HepG2 (cell line): Measurements from ENCODE around the gene MYO1C. TPM values are rescaled to one million over a fixed set of nuclear protein-coding genes. Genes with fewer than 3 reads are reported as not detected.

Experiments
- EEA1 ChIP-seq: sonication (generic); formaldehyde crosslinking; IDR thresholded peaks from 2 replicates; pipeline ENCODE4 v1.5.1; 2020; ENCODE audit warnings: mild to moderate bottlenecking, missing genetic modification reagents, borderline replicate concordance
- FOXJ3 ChIP-seq: sonication (generic); formaldehyde crosslinking; IDR thresholded peaks from 2 replicates; pipeline ENCODE4 v1.4.0; 2020; ENCODE audit warnings: missing genetic modification reagents, mild to moderate bottlenecking, borderline replicate concordance
- GLI4 ChIP-seq: sonication (generic); formaldehyde crosslinking; IDR thresholded peaks from 2 replicates; pipeline ENCODE4 v1.5.1; 2020; ENCODE audit warnings: missing genetic modification reagents, mild to moderate bottlenecking, moderate library complexity, borderline replicate concordance
- HNRNPUL1 ChIP-seq: fragments of 200-400 bp; formaldehyde crosslinking; IDR thresholded peaks from 2 replicates; pipeline ENCODE4 v1.6.1; 2017; ENCODE audit warnings: low read depth, mild to moderate bottlenecking, low read length, moderate library complexity
- HOXA3 ChIP-seq: sonication (generic); formaldehyde crosslinking; IDR thresholded peaks from 2 replicates; pipeline ENCODE4 v1.5.0; 2020; ENCODE audit warnings: missing genetic modification reagents
- IRF2 ChIP-seq: IDR thresholded peaks from 2 replicates; pipeline ENCODE4 v1.6.1; 2018; ENCODE audit warnings: missing genetic modification reagents, missing compliant biosample characterization
- LCORL ChIP-seq, 2 experiments: fragments of 450-650 bp in 1 of 2; sonication (generic) in 1 of 2; formaldehyde crosslinking in 1 of 2; IDR thresholded peaks; 2 replicates each; pipeline versions ENCODE4 v1.5.0 to v1.6.1; 2017 to 2020; ENCODE audit warnings: antibody characterized with exemption in 1 of 2, missing genetic modification reagents in 1 of 2
- MAFG ChIP-seq: sonication (generic); formaldehyde crosslinking; IDR thresholded peaks from 2 replicates; pipeline ENCODE4 v1.5.1; 2020; ENCODE audit warnings: mild to moderate bottlenecking, missing genetic modification reagents
- MAFK ChIP-seq, 2 experiments: IDR thresholded peaks in 1 of 2; conservative IDR thresholded peaks in 1 of 2; 2 replicates each; pipeline ENCODE4 v1.6.1; 2011; ENCODE audit warnings: improper control_type of control experiment in 2 of 2, low read length in 2 of 2
- MXI1 ChIP-seq: IDR thresholded peaks from 3 replicates; pipeline ENCODE4 v1.6.1; 2012; ENCODE audit warnings: low read depth, low read length, inconsistent platforms, borderline replicate concordance
- NCOR1 ChIP-seq: fragments of 200-600 bp; sonication (generic); IDR thresholded peaks from 2 replicates; pipeline ENCODE4 v1.7.0; 2017; ENCODE audit warnings: antibody characterized with exemption, low read length, borderline replicate concordance
- NFYB ChIP-seq: sonication (generic); formaldehyde crosslinking; IDR thresholded peaks from 2 replicates; pipeline ENCODE4 v1.4.0; 2020; ENCODE audit warnings: missing genetic modification reagents
- NFYC ChIP-seq: IDR thresholded peaks from 2 replicates; pipeline ENCODE4 v1.6.1; 2016; ENCODE audit warnings: missing genetic modification reagents, missing compliant biosample characterization
- NR2C2 ChIP-seq: sonication (generic); formaldehyde crosslinking; IDR thresholded peaks from 2 replicates; pipeline ENCODE4 v1.4.0; 2020; ENCODE audit warnings: missing genetic modification reagents, mild to moderate bottlenecking, moderate library complexity, borderline replicate concordance
- NR2F6 ChIP-seq, 2 experiments: IDR thresholded peaks; 2 replicates each; pipeline ENCODE4 v1.6.1; 2016; ENCODE audit warnings: antibody characterized with exemption in 1 of 2, mild to moderate bottlenecking in 1 of 2
- PAWR ChIP-seq: sonication (generic); formaldehyde crosslinking; IDR thresholded peaks from 2 replicates; pipeline ENCODE4 v1.4.0; 2020; ENCODE audit warnings: missing genetic modification reagents, mild to moderate bottlenecking, borderline replicate concordance
- POGZ ChIP-seq: sonication (generic); formaldehyde crosslinking; IDR thresholded peaks from 2 replicates; pipeline ENCODE4 v1.4.0; 2020; ENCODE audit warnings: mild to moderate bottlenecking, missing genetic modification reagents
- RBM39 ChIP-seq: fragments of 200-400 bp; formaldehyde crosslinking; IDR thresholded peaks from one replicate; pipeline ENCODE4 v1.6.1; 2018; ENCODE audit warnings: antibody characterized with exemption, mild to moderate bottlenecking, low read depth, low read length; ENCODE audit not compliant: poor library complexity, severe bottlenecking
- RFX1 ChIP-seq: fragments of 450-650 bp; IDR thresholded peaks from 2 replicates; pipeline ENCODE4 v1.6.1; 2017
- SOX6 ChIP-seq, 2 experiments: fragments of 450-650 bp in 1 of 2; sonication (generic) in 1 of 2; formaldehyde crosslinking in 1 of 2; IDR thresholded peaks; 2 replicates each; pipeline versions ENCODE4 v1.4.0 to v1.6.1; 2017 to 2020; ENCODE audit warnings: antibody characterized with exemption in 1 of 2, mild to moderate bottlenecking in 1 of 2, missing genetic modification reagents in 1 of 2
- TEAD2 ChIP-seq: sonication (generic); formaldehyde crosslinking; IDR thresholded peaks from 2 replicates; pipeline ENCODE4 v1.9.0; 2021; ENCODE audit warnings: missing genetic modification reagents
- WIZ ChIP-seq: sonication (generic); formaldehyde crosslinking; IDR thresholded peaks from 2 replicates; pipeline ENCODE4 v1.5.1; 2020; ENCODE audit warnings: mild to moderate bottlenecking, missing genetic modification reagents
- ZBTB14 ChIP-seq: sonication (generic); formaldehyde crosslinking; IDR thresholded peaks from 2 replicates; pipeline ENCODE4 v1.4.0; 2020; ENCODE audit warnings: missing genetic modification reagents
- ZFYVE20 ChIP-seq: sonication (generic); formaldehyde crosslinking; IDR thresholded peaks from 2 replicates; pipeline ENCODE4 v1.8.0; 2023; ENCODE audit warnings: low read depth, mild to moderate bottlenecking, moderate library complexity, missing genetic modification reagents, borderline replicate concordance
- ZMAT3 ChIP-seq: sonication (generic); formaldehyde crosslinking; conservative IDR thresholded peaks from 2 replicates; pipeline ENCODE4 v1.7.0; 2021; ENCODE audit warnings: missing genetic modification reagents
- ZNF468 ChIP-seq: sonication (generic); formaldehyde crosslinking; IDR thresholded peaks from 2 replicates; pipeline ENCODE4 v1.8.0; 2022; ENCODE audit warnings: mild to moderate bottlenecking, moderate library complexity, missing genetic modification reagents
- ZNF883 ChIP-seq: sonication (generic); formaldehyde crosslinking; IDR thresholded peaks from 2 replicates; pipeline ENCODE4 v1.5.1; 2020; ENCODE audit warnings: mild to moderate bottlenecking, missing genetic modification reagents; ENCODE audit errors: not compliant biosample characterization
- polyA plus RNA-seq, 8 experiments: library from polyadenylated mRNA; depleted of rRNA in 3 of 8; stranded (reverse) in 7 of 8; unstranded in 1 of 8; fragments of >200 nt; fragmentation: Illumina TruSeq in 4 of 8; extraction: Trizol in 4 of 8; gene quantifications; 2 replicates each; pipeline versions ENCODE4 v1.2.1 to v1.2.3, GENCODE V29; 2011 to 2016; ENCODE audit warnings: low read depth in 4 of 8, missing spikeins in 1 of 8, mixed read lengths in 1 of 8; ENCODE audit not compliant: insufficient read depth in 1 of 8
- total RNA-seq, 5 experiments: library from RNA; depleted of rRNA; stranded (reverse); fragments of >200 nt; fragmentation: Illumina TruSeq; extraction: Trizol; gene quantifications; 2 replicates each; pipeline ENCODE4 v1.2.3, GENCODE V29; 2016; ENCODE audit warnings: low read depth in 1 of 5
- TF ChIP-seq, protein P1 (sequence below): IDR thresholded peaks from 2 replicates; pipeline ENCODE4 v1.6.1; 2018; ENCODE audit warnings: missing genetic modification reagents

The MYO1C gene
- total and polyA plus RNA-seq, 2 of the 13 experiments (the other 11 are each of a cell fraction or from before 2014, with no cell fraction given): 22.7 to 40.8 TPM

DNA sequence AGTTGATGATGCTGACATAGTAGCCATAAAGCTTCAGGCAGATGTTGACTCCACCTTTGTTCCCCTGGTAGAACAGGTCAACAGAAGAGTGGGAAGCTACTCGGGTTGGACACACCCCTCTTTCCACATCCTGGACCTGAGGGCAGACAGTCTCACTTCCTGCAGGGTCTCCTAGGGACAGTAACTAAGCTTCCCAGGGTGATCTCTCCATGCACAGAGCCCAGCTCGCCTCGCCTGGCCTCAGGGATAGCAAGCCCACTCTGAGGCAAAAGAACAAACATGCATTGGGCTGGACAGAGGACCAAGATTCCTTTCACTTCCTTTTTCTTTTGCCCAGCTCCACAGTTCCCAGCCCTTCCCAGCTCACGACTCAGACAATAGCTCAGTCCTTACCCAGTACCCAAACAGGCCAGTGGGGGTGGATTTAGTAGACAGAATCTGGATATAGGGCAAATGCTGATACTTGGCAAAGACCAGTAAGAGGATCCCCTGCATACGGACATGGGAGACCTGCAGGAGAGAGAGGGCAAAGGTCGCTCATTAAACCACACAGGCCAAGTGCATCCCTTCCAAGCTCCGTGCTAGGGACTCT lies 16.9 kb upstream of the MYO1C start (continued):
- TF ChIP-seq ZBTB14: no peak
- TF ChIP-seq TEAD2 (CRISPR knock-in tag): no peak
- no peak for TF ChIP-seq WIZ
- peak; percentile 63; the same call in 1 of the 2 replicates for TF ChIP-seq NCOR1
- TF ChIP-seq NFYB (CRISPR knock-in tag): no peak
- no peak for TF ChIP-seq HNRNPUL1
- TF ChIP-seq ZNF468: no peak
- peak; percentile 38; the same call in 1 of the 2 replicates for TF ChIP-seq RFX1
- TF ChIP-seq ZFYVE20 (CRISPR knock-in tag): no peak
- no peak for TF ChIP-seq POGZ (CRISPR knock-in tag)
- no peak for TF ChIP-seq SOX6 (IDR thresholded peaks at IDR 0.05)
- peak; percentile 27; the same call in 1 of the 2 replicates for TF ChIP-seq SOX6 (CRISPR knock-in tag; IDR thresholded peaks at IDR 0.05)
- no peak for TF ChIP-seq ZMAT3 (CRISPR knock-in tag)
- TF ChIP-seq LCORL (IDR thresholded peaks at IDR 0.05): no peak
- 0 out of 2 replicates have a peak, but pooled peaks have one; percentile 19 for TF ChIP-seq LCORL (CRISPR knock-in tag; IDR thresholded peaks at IDR 0.05)
- no peak for TF ChIP-seq NR2C2
- TF ChIP-seq GLI4: no peak
- no peak for TF ChIP-seq HOXA3 (CRISPR knock-in tag)
- TF ChIP-seq EEA1 (CRISPR knock-in tag): no peak
- TF ChIP-seq, protein P1, sequence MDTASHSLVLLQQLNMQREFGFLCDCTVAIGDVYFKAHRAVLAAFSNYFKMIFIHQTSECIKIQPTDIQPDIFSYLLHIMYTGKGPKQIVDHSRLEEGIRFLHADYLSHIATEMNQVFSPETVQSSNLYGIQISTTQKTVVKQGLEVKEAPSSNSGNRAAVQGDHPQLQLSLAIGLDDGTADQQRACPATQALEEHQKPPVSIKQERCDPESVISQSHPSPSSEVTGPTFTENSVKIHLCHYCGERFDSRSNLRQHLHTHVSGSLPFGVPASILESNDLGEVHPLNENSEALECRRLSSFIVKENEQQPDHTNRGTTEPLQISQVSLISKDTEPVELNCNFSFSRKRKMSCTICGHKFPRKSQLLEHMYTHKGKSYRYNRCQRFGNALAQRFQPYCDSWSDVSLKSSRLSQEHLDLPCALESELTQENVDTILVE (CRISPR knock-in tag): no peak
- peak; percentile 38; the same call in 1 of the 3 replicates for TF ChIP-seq MXI1
- TF ChIP-seq MAFG: no peak
- no peak for TF ChIP-seq PAWR (CRISPR knock-in tag)
- no peak for TF ChIP-seq NFYC (CRISPR knock-in tag)
- TF ChIP-seq ZNF883 (CRISPR knock-in tag): peak; percentile 42
- no peak for TF ChIP-seq IRF2 (CRISPR knock-in tag)
- peak; percentile 59; the same call in 1 of the 2 replicates for TF ChIP-seq NR2F6 (IDR thresholded peaks at IDR 0.05)
- peak; percentile 37; the same call in 1 of the 2 replicates for TF ChIP-seq NR2F6 (CRISPR knock-in tag; IDR thresholded peaks at IDR 0.05)
- TF ChIP-seq MAFK (conservative IDR thresholded peaks at IDR 0.05 in 1 of 2, IDR thresholded peaks at IDR 0.05 in 1 of 2; ENCODE audit: low read length in 2 of 2): no peak
- no peak for TF ChIP-seq RBM39
- no peak for TF ChIP-seq FOXJ3 (CRISPR knock-in tag)
